GM21447 (cell line): Measurements from ENCODE around the gene LEKR1.

Experiments used
- ATAC-seq: cut with Tn5 transposase; IDR thresholded peaks from one replicate; pipeline ENCODE4 v1.9.1; 2021; ENCODE audit not compliant: unreplicated experiment

LEKR1 gene

GRCh38 chr3:156976933-156977332, 150.8 kb downstream of the LEKR1 start:
- no peak for ATAC-seq

GRCh38 chr3:156978481-156978961, 152.4 kb downstream of the LEKR1 start:
- ATAC-seq = peak; percentile 96

GRCh38 chr3:156981005-156981404, 154.9 kb downstream of the LEKR1 start:
- ATAC-seq = no peak

GRCh38 chr3:156983559-156983958, 157.4 kb downstream of the LEKR1 start:
- ATAC-seq = no peak

GRCh38 chr3:156985711-156986110, 159.6 kb downstream of the LEKR1 start:
- no peak for ATAC-seq

- no peak for ATAC-seq
Measured at GRCh38 chr3:156987946-156988345, 161.8 kb downstream of the LEKR1 start.

GRCh38 chr3:156997351-156997750, 171.2 kb downstream of the LEKR1 start:
- no peak for ATAC-seq

GRCh38 chr3:157001221-157001957, 175.2 kb downstream of the LEKR1 start:
- no peak for ATAC-seq

GRCh38 chr3:157021679-157022078, 195.5 kb downstream of the LEKR1 start:
- no peak for ATAC-seq

GRCh38 chr3:157023226-157023625, 197.1 kb downstream of the LEKR1 start:
- ATAC-seq = no peak

GRCh38 chr3:157026091-157026490, 199.9 kb downstream of the LEKR1 start:
- ATAC-seq = no peak

GRCh38 chr3:157027861-157028745, 201.9 kb downstream of the LEKR1 start:
- no peak for ATAC-seq

GRCh38 chr3:157029365-157029790, 203.2 kb downstream of the LEKR1 start:
- ATAC-seq = no peak

GRCh38 chr3:157030712-157031111, 204.6 kb downstream of the LEKR1 start:
- no peak for ATAC-seq

- no peak for ATAC-seq
Measured at GRCh38 chr3:157033001-157033400, 206.8 kb downstream of the LEKR1 start.

- no peak for ATAC-seq
Measured at GRCh38 chr3:157040456-157040855, 214.3 kb downstream of the LEKR1 start.

GRCh38 chr3:157042226-157042625, 216.1 kb downstream of the LEKR1 start:
- no peak for ATAC-seq

GRCh38 chr3:157043771-157044170, 217.6 kb downstream of the LEKR1 start:
- ATAC-seq = no peak

GRCh38 chr3:157045238-157045850, 219.2 kb downstream of the LEKR1 start:
- ATAC-seq = no peak

GRCh38 chr3:157046520-157046919, 220.4 kb downstream of the LEKR1 start:
- ATAC-seq = no peak

GRCh38 chr3:157051055-157051454, 224.9 kb downstream of the LEKR1 start:
- ATAC-seq = no peak
